Activated CD4-positive, alpha-beta T cell treated with anti-CD3 and anti-CD28 coated beads, Interleukin-2, Interleukin-6, amounts not matched to agents 100 ng/mL and 50 ng/mL, durations not matched to agents 16 hours and 8 hours (primary cell): ENCODE results near the gene NUFIP2.
"Not testable (repeated sequence)": the region's sequence is repeated elsewhere in the genome, so short reads cannot be mapped to it uniquely, and the experiment has no call there.

Experiments
- DNase-seq: peaks from one replicate; pipeline ENCODE4 v3.0.0-alpha.2; 2020

Gene NUFIP2, protein sequence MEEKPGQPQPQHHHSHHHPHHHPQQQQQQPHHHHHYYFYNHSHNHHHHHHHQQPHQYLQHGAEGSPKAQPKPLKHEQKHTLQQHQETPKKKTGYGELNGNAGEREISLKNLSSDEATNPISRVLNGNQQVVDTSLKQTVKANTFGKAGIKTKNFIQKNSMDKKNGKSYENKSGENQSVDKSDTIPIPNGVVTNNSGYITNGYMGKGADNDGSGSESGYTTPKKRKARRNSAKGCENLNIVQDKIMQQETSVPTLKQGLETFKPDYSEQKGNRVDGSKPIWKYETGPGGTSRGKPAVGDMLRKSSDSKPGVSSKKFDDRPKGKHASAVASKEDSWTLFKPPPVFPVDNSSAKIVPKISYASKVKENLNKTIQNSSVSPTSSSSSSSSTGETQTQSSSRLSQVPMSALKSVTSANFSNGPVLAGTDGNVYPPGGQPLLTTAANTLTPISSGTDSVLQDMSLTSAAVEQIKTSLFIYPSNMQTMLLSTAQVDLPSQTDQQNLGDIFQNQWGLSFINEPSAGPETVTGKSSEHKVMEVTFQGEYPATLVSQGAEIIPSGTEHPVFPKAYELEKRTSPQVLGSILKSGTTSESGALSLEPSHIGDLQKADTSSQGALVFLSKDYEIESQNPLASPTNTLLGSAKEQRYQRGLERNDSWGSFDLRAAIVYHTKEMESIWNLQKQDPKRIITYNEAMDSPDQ

DNA sequence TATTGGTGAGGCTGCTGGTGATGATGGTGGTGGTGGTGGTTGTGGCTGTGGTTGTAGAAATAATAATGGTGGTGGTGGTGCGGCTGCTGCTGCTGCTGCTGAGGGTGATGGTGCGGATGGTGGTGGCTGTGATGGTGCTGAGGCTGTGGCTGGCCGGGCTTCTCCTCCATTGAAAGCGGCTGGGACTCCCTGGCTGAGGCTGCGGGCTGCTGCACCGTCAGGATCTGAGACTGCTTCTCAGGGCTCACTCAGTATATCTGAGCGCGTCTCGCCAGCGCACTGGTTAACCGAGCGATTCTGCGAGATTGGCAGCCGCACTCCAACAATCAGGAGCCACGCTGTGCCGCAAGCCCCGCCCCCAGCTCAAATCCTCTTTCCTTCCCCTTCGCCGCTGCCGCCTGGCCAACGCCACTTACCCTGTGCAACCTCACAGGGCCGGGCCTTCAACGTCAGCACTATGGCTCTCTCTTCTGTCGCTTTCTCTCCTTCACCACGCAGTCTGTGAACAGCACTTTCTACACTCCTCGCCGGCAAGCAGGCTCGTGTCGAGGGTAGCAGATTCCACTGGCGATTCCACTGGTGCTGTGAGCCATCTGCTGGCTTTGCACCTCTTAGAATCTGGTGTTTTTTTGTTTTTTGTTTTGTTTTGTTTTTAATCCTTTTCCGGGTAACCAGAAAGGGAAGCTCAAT lies at the start of gene NUFIP2:
NUFIP2 (minus strand) TSS at position 259 of the 690 bp plus-strand sequence; CDS start at position 170, 89 bp downstream.
- DNase-seq, result peak; percentile 99

DNA sequence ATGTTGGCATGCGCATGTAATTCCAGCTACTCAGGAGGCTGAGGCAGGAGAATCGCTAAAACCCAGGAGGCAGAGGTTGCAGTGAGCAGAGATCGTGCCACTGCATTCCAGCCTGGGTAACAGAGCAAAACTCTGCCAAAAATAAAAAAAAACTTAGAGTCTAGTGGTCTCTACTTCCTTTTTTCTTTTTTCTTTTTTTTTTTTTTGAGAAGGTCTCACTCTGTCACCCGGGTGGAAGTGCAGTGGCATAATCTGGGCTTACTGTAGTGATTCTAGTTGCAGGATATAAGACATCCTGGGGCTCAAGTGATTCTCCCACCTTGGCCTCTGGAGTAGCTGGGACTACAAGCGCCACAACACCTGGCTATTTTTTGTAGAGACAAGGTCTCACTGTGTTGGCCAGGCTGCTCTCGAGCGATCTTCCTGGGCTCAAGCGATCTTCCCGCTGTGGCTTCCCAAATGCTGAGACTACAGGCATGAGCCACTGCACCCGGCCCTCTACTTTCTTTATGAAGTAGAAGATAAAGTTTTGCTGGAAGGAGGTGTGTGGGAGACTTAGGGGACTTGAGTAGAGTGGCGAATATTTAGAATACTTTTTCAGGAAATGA lies 48.3 kb upstream of the NUFIP2 start:
- no peak for DNase-seq

DNA sequence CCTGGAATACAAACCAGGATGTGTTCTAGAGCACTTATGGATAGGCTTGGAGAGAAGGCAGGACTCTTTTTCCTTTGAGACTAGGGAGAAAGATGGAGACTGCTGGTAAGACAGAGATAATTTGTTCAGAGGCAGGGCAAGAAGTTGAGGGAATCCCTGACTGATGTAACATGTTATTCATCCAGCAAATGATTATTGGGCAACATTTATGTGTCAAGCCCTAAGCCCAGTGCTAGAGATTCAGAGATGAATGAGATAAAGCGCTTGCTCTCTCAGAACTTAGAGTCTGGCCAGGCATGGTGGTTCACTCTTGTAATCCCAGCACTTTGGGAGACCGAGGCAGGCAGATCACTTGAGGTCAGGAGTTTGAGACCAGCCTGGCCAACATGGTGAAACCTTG lies 47.8 kb upstream of the NUFIP2 start:
- no peak for DNase-seq

DNA sequence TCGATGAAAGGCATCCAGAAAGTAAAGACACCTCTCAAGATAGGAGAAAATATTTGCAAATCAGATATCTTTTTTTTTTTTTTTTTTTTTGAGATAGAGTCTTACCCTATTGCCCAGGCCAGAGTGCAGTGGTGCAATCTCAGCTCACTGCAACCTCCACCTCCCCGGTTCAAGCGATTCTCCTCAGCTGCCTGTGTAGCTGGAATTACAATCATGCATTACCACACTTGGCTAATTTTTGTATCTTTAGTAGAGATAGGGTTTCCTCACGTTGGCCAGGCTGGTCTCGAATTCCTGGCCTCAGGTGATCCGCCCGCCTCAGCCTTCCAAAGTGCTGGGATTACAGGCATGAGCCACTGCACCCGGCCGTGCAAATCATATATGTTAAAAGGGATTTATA lies 45.1 kb upstream of the NUFIP2 start:
- DNase-seq, result not testable (repeated sequence)

DNA sequence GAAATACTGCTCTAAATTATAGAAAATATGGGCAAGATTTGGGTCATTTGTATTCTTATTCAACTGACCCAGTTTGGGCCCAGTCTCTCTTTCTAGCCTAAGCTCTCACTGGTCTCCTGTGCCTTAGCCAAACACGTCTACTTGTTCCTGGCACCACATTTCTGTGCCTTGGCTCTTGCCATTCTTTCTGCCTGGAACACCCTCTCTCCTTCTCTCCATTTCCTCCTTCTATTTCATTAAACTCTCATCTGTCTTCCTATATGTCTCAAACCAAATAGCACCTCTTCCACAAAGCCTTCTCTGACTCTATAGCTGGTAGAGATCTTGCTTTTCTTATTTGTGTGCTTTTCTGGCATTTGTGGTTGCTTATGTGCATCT lies 37.7 kb upstream of the NUFIP2 start:
- DNase-seq, result no peak

DNA sequence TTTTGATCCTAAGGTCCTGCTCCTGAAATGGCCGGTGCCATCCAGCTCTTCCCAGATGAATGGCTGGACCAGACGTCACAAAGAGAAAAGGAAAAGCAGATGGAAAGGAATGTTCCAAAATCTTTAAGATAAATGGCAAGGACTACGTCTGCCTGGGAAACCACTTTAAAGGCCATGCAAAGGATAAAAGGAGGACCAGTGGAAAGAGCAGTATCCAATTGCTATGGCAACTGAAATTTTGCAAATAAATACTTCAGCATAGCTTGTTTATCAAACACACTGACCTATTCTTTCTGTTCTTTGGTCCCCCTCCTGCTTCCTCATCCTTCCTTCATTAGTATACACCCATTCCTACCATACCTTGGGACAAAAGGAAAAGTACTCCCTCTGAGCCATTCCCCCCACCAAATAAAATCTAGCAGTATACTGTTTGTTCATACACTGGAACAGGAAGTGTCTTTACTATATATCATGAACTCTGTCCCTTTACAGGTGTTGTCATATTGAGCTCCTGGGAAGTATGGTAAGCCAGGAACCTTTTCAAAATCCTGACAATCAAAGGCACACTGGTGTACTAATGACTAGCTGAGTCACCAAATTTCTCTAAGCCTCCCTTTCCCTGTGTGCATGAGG lies 37.2 kb upstream of the NUFIP2 start:
- DNase-seq, result no peak

DNA sequence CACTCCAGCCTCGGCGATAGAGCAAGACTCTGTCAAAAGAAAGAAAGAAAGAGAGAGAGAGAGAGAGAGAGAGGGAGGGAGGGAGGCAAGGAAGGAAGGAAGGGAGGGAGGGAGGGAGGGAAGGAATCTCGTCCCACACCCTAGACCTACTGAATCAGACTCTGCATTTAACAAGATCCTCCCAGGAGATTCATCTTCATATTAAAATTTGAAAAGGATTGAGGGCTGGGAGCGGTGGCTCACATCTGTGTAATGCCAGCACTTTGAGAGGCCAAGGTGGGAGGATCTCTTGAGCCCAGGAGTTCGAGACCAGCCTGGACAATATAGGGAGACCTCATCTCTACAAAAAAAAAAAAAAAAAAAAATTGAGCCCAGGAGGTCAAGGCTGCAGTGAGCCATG lies 33.5 kb upstream of the NUFIP2 start:
- DNase-seq, result no peak

DNA sequence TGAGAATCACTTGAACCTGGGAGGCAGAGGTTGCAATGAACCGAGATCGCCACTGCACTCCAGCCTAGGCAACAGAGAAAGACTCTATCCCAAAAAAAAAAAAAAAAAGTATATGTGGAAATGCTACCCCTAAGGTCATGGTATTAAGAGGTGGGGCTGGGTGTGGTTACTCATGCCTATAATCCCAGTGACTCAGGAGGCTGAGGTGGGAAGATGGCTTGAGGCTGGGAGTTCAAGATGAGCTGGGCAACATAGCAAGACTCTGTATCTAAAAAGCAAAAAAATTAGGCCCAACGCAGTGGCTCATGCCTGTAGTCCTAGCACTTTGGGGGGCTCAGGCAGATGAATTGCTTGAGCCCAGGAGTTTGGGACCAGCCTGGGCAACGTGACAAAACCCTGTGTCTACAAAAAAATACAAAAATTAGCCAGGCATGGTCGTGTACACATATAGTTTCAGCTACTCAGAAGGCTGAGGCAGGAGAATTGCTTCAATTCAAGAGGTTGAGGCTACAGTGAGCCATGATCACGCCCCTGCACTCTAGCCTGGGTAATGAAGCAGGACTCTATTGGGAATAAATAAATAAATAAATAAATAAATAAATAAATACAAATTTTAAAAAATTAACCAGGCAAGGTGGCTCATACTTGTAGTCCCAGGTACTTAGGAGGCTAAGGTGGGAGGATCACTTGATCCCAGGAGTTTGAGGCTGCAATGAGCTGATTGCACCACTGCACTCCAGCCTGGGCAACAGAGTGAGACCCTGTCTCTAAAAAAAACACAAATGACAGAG lies 32.3 kb upstream of the NUFIP2 start:
- no peak for DNase-seq

DNA sequence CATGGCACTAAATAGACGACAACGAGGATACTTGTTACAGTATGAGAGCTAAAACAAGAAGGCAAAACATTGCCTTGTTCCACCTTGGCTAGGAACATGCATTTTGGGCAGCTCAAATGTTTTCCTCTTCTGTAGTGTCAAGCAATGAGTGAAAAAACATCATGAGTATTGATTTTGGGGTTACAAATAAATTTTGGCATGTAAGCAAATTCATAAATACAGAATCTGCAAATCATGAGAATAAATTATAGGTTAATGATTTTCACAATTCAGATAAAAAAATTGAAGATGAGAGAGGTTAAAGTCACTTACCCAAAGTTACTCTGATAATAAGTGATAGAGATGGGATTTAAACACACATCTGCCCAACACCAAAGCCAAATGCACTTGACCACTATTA lies 28.4 kb upstream of the NUFIP2 start:
- no peak for DNase-seq

DNA sequence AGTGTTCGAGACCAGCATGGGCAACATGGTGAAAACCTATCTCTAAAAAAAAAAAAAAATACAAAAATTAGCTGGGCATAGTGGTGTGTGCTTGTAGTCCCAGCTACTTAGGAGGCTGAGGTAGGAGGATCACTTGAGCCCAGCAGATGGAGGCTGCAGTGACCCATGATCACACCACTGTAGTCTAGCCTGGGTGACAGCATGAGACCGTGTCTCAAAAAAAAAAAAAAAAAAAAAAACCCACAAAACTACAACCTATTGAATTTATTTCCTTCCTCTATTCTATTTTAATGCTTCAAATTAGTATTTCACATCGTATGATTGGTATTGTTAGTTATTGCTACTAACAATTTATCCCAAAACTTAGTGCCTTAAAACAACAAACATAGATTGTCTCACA lies 9.4 kb upstream of the NUFIP2 start:
- no peak for DNase-seq

DNA sequence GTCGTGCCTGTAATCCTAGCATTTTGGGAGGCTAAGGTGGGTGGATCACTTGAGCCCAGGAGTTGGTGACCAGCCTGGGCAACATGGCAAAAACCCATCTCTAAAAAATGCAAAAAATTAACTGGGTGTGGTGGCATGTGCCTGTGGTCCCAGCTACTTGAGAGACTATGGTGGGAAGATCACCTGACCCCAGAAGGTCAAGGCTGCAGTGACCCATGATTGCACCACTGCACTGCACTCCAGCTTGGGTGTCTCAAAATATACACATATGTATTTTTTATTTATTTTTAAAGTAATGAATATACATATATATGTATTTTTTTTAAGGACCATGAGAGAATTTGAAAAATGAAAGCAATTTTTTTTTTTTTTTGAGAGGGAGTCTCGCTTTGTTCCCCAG lies 5.1 kb upstream of the NUFIP2 start:
- no peak for DNase-seq

DNA sequence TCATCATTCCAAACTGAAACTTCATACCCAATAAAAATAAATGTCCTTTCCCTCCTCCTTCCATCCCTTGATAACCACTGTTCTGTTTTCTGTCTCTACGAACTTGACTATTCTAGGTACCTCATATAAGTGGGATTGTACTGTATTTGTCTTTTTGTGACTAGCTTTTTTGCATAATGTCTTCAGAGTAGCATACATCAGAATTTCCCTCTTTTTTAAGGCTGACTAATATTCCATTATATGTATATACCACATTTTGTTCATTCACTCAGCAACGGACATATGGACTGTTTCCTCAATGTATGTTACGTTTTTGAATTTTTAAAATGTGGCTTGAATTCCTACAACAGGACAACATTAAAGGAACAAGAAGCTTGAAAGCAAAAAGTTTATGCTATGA lies 1.5 kb upstream of the NUFIP2 start:
- no peak for DNase-seq

DNA sequence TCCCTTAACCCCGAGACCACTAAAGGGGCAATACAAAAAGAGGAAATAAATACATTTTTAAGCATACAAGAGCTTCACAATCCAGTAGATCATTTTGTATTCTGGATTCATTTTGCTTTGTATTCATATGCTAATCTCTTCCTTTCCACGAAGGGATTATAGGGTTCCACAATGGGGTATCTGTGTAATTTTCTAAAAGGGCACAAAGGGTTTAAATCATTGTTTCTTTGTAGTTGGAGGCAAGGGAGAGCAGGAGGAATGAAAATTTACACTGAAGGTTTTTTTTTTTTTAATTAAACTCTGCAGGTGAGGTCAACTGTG lies 592 bp upstream of the NUFIP2 start:
- no peak for DNase-seq

DNA sequence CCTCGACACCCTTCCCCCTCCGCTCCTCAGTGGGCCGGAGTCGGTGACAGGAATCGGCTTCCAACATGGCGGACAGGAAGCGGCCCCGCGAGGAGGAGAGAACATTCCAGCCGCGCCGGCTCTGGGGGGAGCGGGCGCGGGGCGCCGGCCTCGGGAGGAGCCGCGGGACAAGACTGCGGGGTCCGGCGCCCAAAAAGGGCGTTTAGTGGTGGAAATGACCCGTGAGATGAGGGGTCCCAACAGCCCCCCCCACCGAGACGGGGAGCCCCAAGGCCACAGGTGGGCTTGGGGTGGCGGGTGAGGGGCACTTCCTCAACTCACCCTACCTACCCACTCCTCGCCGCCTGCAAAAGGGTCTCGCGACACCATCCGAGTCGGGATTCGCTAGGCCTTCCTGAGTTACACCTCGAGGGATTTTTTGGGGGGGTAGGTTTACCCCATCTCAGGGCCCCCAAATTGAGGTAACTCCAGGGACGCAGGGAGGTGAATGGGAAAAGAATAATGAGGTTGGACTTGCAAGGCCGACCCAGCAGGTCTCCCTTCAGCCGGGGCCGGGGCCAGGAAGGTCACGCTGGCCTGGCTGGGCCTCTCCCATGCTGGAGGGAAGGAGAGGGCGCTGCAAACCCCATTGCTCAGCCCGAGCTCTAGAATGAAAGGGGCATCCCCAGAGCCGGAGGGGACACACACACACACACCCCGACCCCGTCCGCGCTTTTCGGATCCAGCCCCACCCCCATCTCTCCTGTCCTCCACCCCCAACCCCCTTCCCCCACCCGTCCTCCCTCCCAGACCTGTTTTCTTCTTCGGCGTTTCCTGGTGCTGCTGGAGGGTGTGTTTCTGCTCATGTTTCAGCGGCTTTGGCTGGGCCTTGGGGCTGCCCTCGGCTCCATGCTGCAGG lies 707 bp downstream of the NUFIP2 start:
- peak; percentile 73 for DNase-seq

DNA sequence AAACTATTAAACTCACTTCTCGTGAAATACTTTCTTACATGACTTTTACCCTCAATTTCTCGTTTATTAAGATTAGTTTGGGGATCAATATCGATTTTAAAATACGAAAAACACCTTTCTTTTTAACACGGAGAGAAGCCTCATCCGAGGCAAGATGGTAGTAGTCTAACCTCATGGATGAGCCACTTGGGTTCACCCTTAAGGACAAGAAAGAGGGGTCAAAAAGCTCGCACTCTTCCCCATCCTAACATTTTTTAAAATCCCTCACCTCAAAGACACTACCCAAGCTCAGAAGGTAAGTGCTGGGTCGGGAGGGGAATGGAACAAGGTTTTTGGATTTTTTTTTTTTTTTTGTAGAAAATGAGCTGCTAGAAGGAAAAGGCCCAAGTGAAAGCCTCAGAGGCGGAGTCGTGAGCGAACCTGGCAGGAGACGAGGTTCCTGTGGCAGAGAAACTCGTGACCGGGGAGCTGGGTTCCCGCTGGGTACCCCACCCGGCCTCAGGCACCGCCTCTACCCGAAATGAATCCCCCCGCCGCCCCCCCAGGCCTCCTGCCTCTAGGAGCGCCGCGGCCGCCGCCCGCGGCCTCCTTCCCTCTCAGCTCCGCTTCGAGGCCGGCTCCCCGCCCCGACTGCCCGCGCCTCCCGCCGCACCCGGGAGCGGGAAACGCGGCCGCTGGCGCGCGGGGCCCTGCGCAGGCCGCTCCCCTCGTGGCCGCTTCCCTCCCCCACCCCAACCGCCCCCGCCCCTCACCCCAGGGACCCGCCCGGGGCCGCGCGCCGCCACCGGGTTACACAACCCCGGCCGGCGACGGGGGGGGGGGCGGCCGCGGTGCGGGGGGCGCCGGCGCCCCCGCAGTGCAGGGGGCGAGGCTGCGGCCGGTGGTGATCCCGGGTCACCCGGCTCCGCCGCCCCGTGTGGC lies 1.6 kb downstream of the NUFIP2 start:
- DNase-seq, result peak; percentile 64

DNA sequence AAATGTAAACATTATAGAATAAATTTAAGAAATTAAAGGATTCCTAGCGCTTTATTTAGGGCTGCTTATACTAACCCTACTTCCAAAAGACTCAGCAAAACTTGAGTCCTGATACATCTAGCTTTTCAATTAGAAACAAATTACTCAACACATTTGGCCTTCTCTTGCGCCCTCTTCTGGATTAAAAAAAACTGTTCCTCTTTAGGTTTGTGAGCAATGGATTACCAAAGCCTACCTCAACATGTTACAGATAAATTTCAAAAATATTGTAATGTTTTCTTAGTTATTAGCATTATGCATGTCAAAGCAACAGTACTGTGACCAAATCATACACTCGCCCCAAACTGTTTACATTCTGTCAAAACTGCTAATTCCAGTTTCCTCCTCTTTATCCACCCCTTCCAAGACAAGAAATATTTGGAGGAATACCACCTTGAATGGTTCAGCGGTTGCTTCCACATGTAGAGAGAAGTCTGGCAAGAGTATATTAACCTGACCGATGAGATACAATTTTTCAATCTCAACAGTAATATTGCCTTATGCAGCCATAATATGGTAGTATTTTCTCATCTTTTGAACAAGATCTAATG lies 2.7 kb downstream of the NUFIP2 start:
- DNase-seq, result peak; percentile 78

DNA sequence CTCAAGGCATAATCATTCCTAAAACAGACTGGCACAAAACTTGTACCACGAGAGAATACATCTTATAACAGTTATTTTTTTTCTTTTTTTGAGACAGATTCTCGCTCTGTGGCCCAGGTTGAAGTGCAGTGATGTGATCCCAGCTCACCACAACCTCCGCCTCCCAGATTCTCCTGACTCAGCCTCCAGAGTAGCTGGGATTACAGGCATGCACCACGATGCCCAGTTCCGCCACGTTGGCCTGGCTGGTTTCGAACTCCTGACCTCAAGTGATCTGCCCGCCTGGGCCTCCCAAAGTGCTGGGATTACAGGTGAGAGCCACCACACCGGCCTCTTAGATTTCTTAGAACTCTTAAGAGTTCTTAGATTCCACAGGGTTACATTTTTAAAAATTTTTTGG lies 4.1 kb downstream of the NUFIP2 start:
- DNase-seq, result no peak

DNA sequence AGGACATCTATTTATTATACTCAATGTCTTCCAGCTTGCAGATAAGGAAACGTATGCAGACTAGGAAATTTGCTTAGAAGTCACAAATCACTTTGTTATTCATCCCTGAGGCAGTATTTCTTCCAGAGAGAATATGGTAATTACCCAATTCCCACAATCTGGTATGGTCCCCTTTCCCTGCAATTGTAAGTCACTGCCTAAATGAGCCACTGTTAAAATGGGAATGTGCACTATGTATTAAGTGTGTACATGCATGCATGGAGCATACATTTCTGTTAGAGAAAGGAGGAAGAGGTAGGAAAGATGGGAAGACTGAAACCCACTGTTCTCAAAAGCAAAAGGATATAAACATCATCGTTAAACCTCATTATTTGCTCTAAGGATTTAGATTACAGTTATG lies 10.0 kb downstream of the NUFIP2 start:
- DNase-seq, result no peak

DNA sequence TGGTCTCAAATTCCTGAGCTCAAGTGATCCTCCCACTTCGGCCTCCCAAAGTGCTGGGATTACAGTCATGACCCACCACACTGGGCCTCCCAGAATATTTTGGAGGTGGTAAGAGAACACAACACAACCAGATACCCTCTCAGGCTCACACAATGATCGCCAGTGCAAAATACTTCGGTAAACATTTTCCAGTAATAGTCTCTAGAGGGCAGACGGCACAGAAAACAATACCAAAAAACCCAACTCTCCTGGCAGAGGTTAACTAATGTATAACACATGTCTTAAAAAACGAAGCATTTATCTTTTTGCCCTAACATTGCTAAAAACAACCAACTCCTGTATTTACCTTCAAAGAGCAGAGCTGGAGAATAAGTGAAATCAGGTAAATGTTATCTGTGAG lies 10.5 kb downstream of the NUFIP2 start:
- DNase-seq, result no peak
